Urothelium cell line (cell line): Measurements from ENCODE around the gene SCYL1.

Source experiments
- DNase-seq: peaks from one replicate; pipeline ENCODE4 v3.0.0; 2011; ENCODE audit warnings: low spot score, mixed read lengths
- FAIRE-seq: peaks from 2 replicates; lab custom pipeline; 2011; peaks lifted over from hg19 to GRCh38; lab: Jason Lieb, UNC

SCYL1 gene

GRCh38 chr11:65532388-65533064 lies 7.6 kb downstream of the SCYL1 start:
- FAIRE-seq = peak; percentile 23
- DNase-seq = no peak

- no peak for DNase-seq
- no peak for FAIRE-seq
These were observed 10.2 kb downstream of the SCYL1 start for GRCh38 chr11:65535102-65535501.

- DNase-seq = no peak
- peak; percentile 20 for FAIRE-seq
These were observed 11.8 kb downstream of the SCYL1 start for GRCh38 chr11:65536412-65537295.

DNA sequence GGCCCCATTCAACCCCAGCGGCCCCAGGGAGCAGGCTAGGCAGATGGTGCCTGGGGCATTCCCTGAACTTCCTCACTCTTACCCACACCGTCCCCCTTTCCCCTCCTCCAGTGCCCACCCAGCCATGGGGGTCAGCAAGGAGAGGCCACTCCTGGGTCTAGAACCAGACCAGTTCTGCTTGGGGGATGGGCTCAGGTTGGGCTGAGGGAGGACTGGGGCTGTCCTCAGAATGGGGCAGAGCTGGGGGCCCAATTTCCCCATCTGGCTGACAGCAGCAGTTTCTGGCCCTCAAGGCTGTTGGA lies 12.4 kb downstream of the SCYL1 start:
- DNase-seq (no peak), FAIRE-seq (no peak)

GRCh38 chr11:65537620-65538231 lies 12.8 kb downstream of the SCYL1 start:
- no peak for DNase-seq
- no peak for FAIRE-seq

GRCh38 chr11:65538232-65538914 lies 13.5 kb downstream of the SCYL1 start:
- DNase-seq (no peak), FAIRE-seq (no peak)

- FAIRE-seq (no peak), DNase-seq (no peak)
These were observed 14.2 kb downstream of the SCYL1 start for GRCh38 chr11:65538915-65539743.

GRCh38 chr11:65539744-65540289 lies 14.9 kb downstream of the SCYL1 start:
- no peak for DNase-seq
- FAIRE-seq = no peak

DNA sequence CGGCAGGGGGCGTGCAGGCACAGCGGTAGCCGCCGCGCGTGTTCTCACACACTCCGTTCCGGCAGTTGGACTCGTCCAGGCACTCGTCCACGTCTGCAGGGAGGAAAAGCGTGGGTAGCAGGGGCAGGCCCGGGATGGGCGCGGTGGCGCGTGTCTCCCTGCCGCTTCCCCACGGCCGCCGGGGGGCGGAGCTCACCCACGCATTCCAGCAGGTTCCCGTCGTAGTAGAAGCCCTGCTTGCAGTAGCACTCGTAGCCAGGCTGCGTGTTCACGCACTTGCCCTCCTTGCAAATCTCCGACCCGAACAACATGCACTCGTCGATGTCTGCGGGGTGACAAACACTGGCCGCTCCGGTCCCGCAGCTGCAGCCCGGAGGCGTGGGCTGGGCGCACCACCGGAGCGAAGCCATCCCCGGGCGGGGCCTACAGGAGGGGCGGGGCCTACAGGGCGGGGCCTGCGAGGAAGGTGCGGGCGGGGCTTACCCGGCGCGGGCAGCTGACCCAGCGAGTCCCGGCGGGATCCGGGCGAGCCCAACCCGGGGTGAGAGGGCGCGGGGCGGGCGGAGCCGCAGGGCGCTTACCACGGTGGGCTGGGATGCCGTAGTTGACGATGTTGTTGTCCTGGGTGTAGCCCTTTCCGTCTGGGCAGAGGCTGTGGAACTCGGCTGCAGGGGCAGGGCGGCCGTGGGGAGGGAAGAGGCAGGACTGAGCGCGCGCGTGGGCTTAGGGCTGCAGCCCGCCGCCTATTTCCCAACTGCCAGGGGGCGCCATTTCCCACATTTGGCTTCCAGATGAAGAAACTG lies 15.6 kb downstream of the SCYL1 start:
- peak; percentile 80 for FAIRE-seq
- DNase-seq = peak; percentile 52

DNA sequence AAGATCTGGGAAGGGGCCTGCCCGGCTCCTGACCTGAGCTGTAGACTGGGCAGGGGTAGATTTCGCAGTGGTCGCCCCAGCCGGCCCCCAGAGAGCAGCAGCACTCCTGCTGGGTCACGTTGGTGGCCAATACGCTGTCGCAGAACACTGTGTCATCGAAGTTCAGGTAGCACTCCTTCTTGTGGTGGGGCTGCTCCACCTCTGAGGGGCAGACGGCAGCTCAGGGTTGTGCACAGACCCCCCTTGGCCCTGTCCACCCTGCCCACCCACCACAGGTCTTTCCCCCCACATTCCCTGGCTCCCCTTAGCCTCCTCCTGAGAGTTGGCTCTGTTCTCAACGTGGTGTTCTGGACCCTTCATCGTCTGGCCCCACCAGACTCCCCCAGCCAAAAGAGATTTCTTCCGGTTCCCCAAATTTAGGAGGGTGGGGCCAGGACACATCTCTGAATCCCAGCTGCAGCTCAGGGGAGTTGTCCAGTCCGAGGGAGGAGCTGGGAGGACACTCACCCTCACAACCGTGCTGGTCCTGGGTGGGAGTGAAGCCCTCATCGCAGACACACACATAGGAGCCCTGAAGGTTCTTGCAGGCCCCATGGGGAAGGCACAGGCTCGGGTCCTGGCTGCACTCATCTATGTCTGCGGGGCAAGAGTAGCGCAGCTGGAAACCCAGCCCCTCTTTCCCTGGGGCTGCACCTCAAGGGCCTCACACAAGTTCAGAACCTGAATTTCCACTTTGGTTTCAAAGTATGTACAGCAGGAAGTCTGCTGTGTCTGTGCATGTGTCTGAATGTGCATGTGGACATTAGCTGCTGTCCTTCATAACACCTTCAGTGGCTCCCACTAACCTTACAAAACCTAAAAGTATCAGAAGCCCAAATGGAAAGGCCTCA lies 16.5 kb downstream of the SCYL1 start:
- DNase-seq = no peak
- peak; percentile 23 for FAIRE-seq

- no peak for DNase-seq
- FAIRE-seq = no peak
These were observed 18.0 kb downstream of the SCYL1 start for GRCh38 chr11:65542738-65543390.

GRCh38 chr11:65545853-65546216 lies 21.0 kb downstream of the SCYL1 start:
- no peak for DNase-seq
- no peak for FAIRE-seq

- no peak for FAIRE-seq
- peak; percentile 43 for DNase-seq
These were observed 21.5 kb downstream of the SCYL1 start for GRCh38 chr11:65546217-65546958.

DNA sequence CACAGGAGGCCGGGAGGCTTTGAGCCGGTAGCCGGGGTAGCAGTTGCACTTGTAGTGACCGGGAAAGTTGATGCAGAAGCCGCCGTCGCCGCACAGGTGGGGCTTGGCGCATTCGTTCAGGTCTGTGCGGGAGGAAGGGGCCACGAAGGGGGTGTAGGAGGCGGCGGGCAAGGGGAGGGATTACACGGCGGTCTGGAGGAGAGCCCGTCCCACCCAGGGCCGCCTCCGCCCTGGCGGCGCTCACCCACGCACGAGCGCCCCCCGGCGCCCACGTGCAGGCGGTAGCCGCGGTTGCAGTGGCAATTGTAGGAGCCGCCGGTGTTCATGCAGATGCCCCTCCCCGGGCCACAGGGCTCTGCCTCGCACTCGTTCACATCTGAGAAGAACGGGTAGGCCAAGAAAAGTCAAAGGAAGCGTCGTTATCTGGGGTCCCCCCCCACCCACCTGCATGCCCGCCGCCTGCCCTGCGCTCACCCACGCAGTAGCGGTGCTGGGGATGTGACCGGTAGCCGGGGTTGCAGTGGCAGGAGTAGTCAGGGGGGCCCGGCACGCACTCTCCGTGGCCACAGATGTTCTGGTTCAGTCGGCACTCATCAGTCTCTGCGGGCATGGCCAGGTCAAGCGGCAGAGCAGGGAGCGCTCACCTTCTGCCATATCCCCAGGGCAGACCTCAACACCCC lies 22.7 kb downstream of the SCYL1 start:
- no peak for FAIRE-seq
- DNase-seq = no peak

GRCh38 chr11:65548395-65548794 lies 23.5 kb downstream of the SCYL1 start:
- no peak for DNase-seq

GRCh38 chr11:65549096-65549495 lies 24.2 kb downstream of the SCYL1 start:
- FAIRE-seq (no peak), DNase-seq (no peak)

More at GRCh38 chr11:65548395-65548794, 23.5 kb downstream of the SCYL1 start:
- FAIRE-seq = no peak
